Lower leg skin (tissue), 3 donors: ENCODE data around the gene NRXN3.

Experiments
- CTCF ChIP-seq, 3 donors: fragments of 450-650 bp; IDR thresholded peaks; one replicate each; pipeline ENCODE4 v1.5.1; 2016; ENCODE audit warnings: antibody characterized with exemption in 3 of 3, mild to moderate bottlenecking in 3 of 3, moderate library complexity in 2 of 3
- POLR2A ChIP-seq, 2 donors: fragments of 450-650 bp; IDR thresholded peaks; one replicate each; pipeline ENCODE4 v1.6.1; 2016 to 2017; ENCODE audit warnings: antibody characterized with exemption in 2 of 2, mild to moderate bottlenecking in 1 of 2, moderate library complexity in 1 of 2

GRCh38 chr14:79337761-79338160 lies 1167.6 kb downstream of the NRXN3 start:
- no peak for TF ChIP-seq CTCF (IDR thresholded peaks at IDR 0.05)
- TF ChIP-seq POLR2A (IDR thresholded peaks at IDR 0.05) = no peak
